HepG2 (cell line): ENCODE measurements around the gene PELI3. TPM values are rescaled to one million over a fixed set of nuclear protein-coding genes. Genes with fewer than 3 reads are reported as not detected.

Experiments used
- CREM ChIP-seq, 2 experiments: sonication (generic) in 1 of 2; formaldehyde crosslinking in 1 of 2; IDR thresholded peaks; 2 replicates each; pipeline versions ENCODE4 v1.4.0 to v1.6.1; 2016 to 2020; ENCODE audit warnings: antibody characterized with exemption in 1 of 2, mild to moderate bottlenecking in 1 of 2, missing genetic modification reagents in 1 of 2
- HNRNPUL1 ChIP-seq: fragments of 200-400 bp; formaldehyde crosslinking; IDR thresholded peaks from 2 replicates; pipeline ENCODE4 v1.6.1; 2017; ENCODE audit warnings: low read depth, mild to moderate bottlenecking, low read length, moderate library complexity
- IKZF4 ChIP-seq: sonication (generic); formaldehyde crosslinking; IDR thresholded peaks from 2 replicates; pipeline ENCODE4 v1.5.1; 2020; ENCODE audit warnings: borderline replicate concordance, mild to moderate bottlenecking, low read depth, missing genetic modification reagents; ENCODE audit errors: not compliant biosample characterization
- KLF12 ChIP-seq: sonication (generic); formaldehyde crosslinking; IDR thresholded peaks from 2 replicates; pipeline ENCODE4 v1.4.0; 2020; ENCODE audit warnings: missing genetic modification reagents, borderline replicate concordance
- MAFF ChIP-seq: IDR thresholded peaks from 2 replicates; pipeline ENCODE4 v1.6.1; 2011; ENCODE audit warnings: low read depth, low read length, improper control_type of control experiment
- PAX8 ChIP-seq: sonication (generic); formaldehyde crosslinking; IDR thresholded peaks from 2 replicates; pipeline ENCODE4 v1.8.0; 2022; ENCODE audit warnings: mild to moderate bottlenecking, missing genetic modification reagents, borderline replicate concordance
- RFX3 ChIP-seq: IDR thresholded peaks from 2 replicates; pipeline ENCODE4 v1.6.1; 2016; ENCODE audit warnings: missing biosample characterization, missing genetic modification reagents
- SCMH1 ChIP-seq: sonication (generic); formaldehyde crosslinking; IDR thresholded peaks from 2 replicates; pipeline ENCODE4 v1.9.0; 2021; ENCODE audit warnings: missing genetic modification reagents, mild to moderate bottlenecking, borderline replicate concordance
- SNRNP70 ChIP-seq: fragments of 200-400 bp; formaldehyde crosslinking; IDR thresholded peaks from 2 replicates; pipeline ENCODE4 v1.6.1; 2017; ENCODE audit warnings: mild to moderate bottlenecking, low read depth, low read length, moderate library complexity
- ZBTB43 ChIP-seq: sonication (generic); formaldehyde crosslinking; conservative IDR thresholded peaks from 2 replicates; pipeline ENCODE4 v1.4.0; 2020; ENCODE audit warnings: missing genetic modification reagents
- ZFP90 ChIP-seq: sonication (generic); formaldehyde crosslinking; IDR thresholded peaks from 2 replicates; pipeline ENCODE4 v1.8.0; 2022; ENCODE audit warnings: missing genetic modification reagents, mild to moderate bottlenecking, inconsistent platforms, borderline replicate concordance
- ZFY ChIP-seq: sonication (generic); formaldehyde crosslinking; IDR thresholded peaks from 2 replicates; pipeline ENCODE4 v1.4.0; 2020; ENCODE audit warnings: missing genetic modification reagents
- ZNF34 ChIP-seq: sonication (generic); formaldehyde crosslinking; IDR thresholded peaks from 2 replicates; pipeline ENCODE4 v1.4.0; 2020; ENCODE audit warnings: mild to moderate bottlenecking, missing genetic modification reagents, borderline replicate concordance
- ZNF558 ChIP-seq: sonication (generic); formaldehyde crosslinking; IDR thresholded peaks from 2 replicates; pipeline ENCODE4 v1.9.0; 2022; ENCODE audit warnings: mild to moderate bottlenecking, missing genetic modification reagents, borderline replicate concordance
- ZNF75D ChIP-seq: sonication (generic); formaldehyde crosslinking; IDR thresholded peaks from 2 replicates; pipeline ENCODE4 v1.8.1; 2023; ENCODE audit warnings: missing genetic modification reagents, mild to moderate bottlenecking, borderline replicate concordance
- ZNF776 ChIP-seq: sonication (generic); formaldehyde crosslinking; IDR thresholded peaks from 2 replicates; pipeline ENCODE4 v1.4.0; 2020; ENCODE audit warnings: mild to moderate bottlenecking, missing genetic modification reagents
- polyA plus RNA-seq, 8 experiments: library from polyadenylated mRNA; depleted of rRNA in 3 of 8; stranded (reverse) in 7 of 8; unstranded in 1 of 8; fragments of >200 nt; fragmentation: Illumina TruSeq in 4 of 8; extraction: Trizol in 4 of 8; gene quantifications; 2 replicates each; pipeline versions ENCODE4 v1.2.1 to v1.2.3, GENCODE V29; 2011 to 2016; ENCODE audit warnings: low read depth in 4 of 8, missing spikeins in 1 of 8, mixed read lengths in 1 of 8; ENCODE audit not compliant: insufficient read depth in 1 of 8
- total RNA-seq, 5 experiments: library from RNA; depleted of rRNA; stranded (reverse); fragments of >200 nt; fragmentation: Illumina TruSeq; extraction: Trizol; gene quantifications; 2 replicates each; pipeline ENCODE4 v1.2.3, GENCODE V29; 2016; ENCODE audit warnings: low read depth in 1 of 5
- TF ChIP-seq, protein P1 (sequence below): sonication (generic); formaldehyde crosslinking; IDR thresholded peaks from 2 replicates; pipeline ENCODE4 v1.4.0; 2020; ENCODE audit warnings: missing genetic modification reagents
- TF ChIP-seq, protein P2 (sequence below): sonication (generic); formaldehyde crosslinking; IDR thresholded peaks from 2 replicates; pipeline ENCODE4 v1.4.0; 2020; ENCODE audit warnings: missing genetic modification reagents
- TF ChIP-seq, protein P3 (sequence below): sonication (generic); formaldehyde crosslinking; IDR thresholded peaks from 2 replicates; pipeline ENCODE4 v1.4.0; 2020; ENCODE audit warnings: mild to moderate bottlenecking, missing genetic modification reagents

The PELI3 gene
- total and polyA plus RNA-seq, 2 of the 13 experiments (the other 11 are each of a cell fraction or from before 2014, with no cell fraction given), result 2.0 to 4.0 TPM

GRCh38 chr11:66466225-66467033, at the start of gene PELI3 (continued):
- no peak for TF ChIP-seq ZNF558 (CRISPR knock-in tag)
- TF ChIP-seq ZFP90 (CRISPR knock-in tag), result no peak
- TF ChIP-seq, protein P1, sequence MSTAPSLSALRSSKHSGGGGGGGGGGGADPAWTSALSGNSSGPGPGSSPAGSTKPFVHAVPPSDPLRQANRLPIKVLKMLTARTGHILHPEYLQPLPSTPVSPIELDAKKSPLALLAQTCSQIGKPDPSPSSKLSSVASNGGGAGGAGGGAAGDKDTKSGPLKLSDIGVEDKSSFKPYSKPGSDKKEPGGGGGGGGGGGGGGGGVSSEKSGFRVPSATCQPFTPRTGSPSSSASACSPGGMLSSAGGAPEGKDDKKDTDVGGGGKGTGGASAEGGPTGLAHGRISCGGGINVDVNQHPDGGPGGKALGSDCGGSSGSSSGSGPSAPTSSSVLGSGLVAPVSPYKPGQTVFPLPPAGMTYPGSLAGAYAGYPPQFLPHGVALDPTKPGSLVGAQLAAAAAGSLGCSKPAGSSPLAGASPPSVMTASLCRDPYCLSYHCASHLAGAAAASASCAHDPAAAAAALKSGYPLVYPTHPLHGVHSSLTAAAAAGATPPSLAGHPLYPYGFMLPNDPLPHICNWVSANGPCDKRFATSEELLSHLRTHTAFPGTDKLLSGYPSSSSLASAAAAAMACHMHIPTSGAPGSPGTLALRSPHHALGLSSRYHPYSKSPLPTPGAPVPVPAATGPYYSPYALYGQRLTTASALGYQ (CRISPR knock-in tag), result no peak
- 0 out of 2 replicates have a peak, but pooled peaks have one; percentile 35 for TF ChIP-seq ZNF776 (CRISPR knock-in tag)
- TF ChIP-seq ZNF75D (CRISPR knock-in tag), result no peak
- TF ChIP-seq, protein P2, sequence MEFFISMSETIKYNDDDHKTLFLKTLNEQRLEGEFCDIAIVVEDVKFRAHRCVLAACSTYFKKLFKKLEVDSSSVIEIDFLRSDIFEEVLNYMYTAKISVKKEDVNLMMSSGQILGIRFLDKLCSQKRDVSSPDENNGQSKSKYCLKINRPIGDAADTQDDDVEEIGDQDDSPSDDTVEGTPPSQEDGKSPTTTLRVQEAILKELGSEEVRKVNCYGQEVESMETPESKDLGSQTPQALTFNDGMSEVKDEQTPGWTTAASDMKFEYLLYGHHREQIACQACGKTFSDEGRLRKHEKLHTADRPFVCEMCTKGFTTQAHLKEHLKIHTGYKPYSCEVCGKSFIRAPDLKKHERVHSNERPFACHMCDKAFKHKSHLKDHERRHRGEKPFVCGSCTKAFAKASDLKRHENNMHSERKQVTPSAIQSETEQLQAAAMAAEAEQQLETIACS (CRISPR knock-in tag), result no peak
- TF ChIP-seq, protein P3, sequence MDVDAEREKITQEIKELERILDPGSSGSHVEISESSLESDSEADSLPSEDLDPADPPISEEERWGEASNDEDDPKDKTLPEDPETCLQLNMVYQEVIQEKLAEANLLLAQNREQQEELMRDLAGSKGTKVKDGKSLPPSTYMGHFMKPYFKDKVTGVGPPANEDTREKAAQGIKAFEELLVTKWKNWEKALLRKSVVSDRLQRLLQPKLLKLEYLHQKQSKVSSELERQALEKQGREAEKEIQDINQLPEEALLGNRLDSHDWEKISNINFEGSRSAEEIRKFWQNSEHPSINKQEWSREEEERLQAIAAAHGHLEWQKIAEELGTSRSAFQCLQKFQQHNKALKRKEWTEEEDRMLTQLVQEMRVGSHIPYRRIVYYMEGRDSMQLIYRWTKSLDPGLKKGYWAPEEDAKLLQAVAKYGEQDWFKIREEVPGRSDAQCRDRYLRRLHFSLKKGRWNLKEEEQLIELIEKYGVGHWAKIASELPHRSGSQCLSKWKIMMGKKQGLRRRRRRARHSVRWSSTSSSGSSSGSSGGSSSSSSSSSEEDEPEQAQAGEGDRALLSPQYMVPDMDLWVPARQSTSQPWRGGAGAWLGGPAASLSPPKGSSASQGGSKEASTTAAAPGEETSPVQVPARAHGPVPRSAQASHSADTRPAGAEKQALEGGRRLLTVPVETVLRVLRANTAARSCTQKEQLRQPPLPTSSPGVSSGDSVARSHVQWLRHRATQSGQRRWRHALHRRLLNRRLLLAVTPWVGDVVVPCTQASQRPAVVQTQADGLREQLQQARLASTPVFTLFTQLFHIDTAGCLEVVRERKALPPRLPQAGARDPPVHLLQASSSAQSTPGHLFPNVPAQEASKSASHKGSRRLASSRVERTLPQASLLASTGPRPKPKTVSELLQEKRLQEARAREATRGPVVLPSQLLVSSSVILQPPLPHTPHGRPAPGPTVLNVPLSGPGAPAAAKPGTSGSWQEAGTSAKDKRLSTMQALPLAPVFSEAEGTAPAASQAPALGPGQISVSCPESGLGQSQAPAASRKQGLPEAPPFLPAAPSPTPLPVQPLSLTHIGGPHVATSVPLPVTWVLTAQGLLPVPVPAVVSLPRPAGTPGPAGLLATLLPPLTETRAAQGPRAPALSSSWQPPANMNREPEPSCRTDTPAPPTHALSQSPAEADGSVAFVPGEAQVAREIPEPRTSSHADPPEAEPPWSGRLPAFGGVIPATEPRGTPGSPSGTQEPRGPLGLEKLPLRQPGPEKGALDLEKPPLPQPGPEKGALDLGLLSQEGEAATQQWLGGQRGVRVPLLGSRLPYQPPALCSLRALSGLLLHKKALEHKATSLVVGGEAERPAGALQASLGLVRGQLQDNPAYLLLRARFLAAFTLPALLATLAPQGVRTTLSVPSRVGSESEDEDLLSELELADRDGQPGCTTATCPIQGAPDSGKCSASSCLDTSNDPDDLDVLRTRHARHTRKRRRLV (CRISPR knock-in tag), result no peak
- TF ChIP-seq ZBTB43 (CRISPR knock-in tag), result no peak
- TF ChIP-seq SNRNP70, result no peak
- peak; percentile 50 for TF ChIP-seq ZFY
- TF ChIP-seq MAFF, result no peak
- TF ChIP-seq KLF12 (CRISPR knock-in tag), result no peak
- TF ChIP-seq SCMH1 (CRISPR knock-in tag), result no peak
- TF ChIP-seq CREM (IDR thresholded peaks at IDR 0.05), result 0 out of 2 replicates have a peak, but pooled peaks have one; percentile 20
- no peak for TF ChIP-seq CREM (CRISPR knock-in tag; IDR thresholded peaks at IDR 0.05)
- no peak for TF ChIP-seq ZNF34
- no peak for TF ChIP-seq HNRNPUL1
- no peak for TF ChIP-seq RFX3 (CRISPR knock-in tag)
- no peak for TF ChIP-seq PAX8 (CRISPR knock-in tag)
- TF ChIP-seq IKZF4 (CRISPR knock-in tag), result no peak
